H1 (cell line): Measurements from ENCODE around the gene SMARCA4. TPM values are rescaled to one million over a fixed set of nuclear protein-coding genes. Genes with fewer than 3 reads are reported as not detected.

Experiments
- CTCF ChIA-PET: fragments of 300-600 bp; sonication (Branson Sonifier 250); formaldehyde crosslinking; loops from one replicate; lab custom pipeline; 2021; ENCODE audit not compliant: partially characterized antibody; lab: Charles Lee
- POLR2A ChIA-PET: fragments of 300-600 bp; sonication (Branson Sonifier 250); formaldehyde crosslinking; loops from one replicate; lab custom pipeline; 2021; ENCODE audit warnings: inconsistent platforms; ENCODE audit not compliant: partially characterized antibody; lab: Charles Lee
- DNase-seq, 2 experiments: peaks; one replicate each; pipeline versions ENCODE4 v3.0.0 to v3.0.0-alpha.2; 2010 to 2022; ENCODE audit warnings: low spot score in 2 of 2, low read depth in 1 of 2, mixed read lengths in 1 of 2
- FAIRE-seq: peaks from 2 replicates; lab custom pipeline; 2011; peaks lifted over from hg19 to GRCh38; lab: Jason Lieb, UNC
- H2AFZ ChIP-seq: 2 replicates; pipeline ENCODE4 v1.8.1; 2012; ENCODE audit warnings: low read length, inconsistent platforms
- H2AK5ac ChIP-seq: 2 replicates; pipeline ENCODE4 v1.6.1; 2013; ENCODE audit warnings: low read depth, low read length
- H2BK120ac ChIP-seq: replicated peaks from 2 replicates; pipeline ENCODE3; 2013; ENCODE audit warnings: low read depth, low read length, inconsistent platforms
- H2BK12ac ChIP-seq: 2 replicates; pipeline ENCODE4 v1.6.1; 2013; ENCODE audit warnings: low read depth, low read length
- H2BK15ac ChIP-seq: 2 replicates; pipeline ENCODE4 v1.6.1; 2013; ENCODE audit warnings: low read length
- H2BK20ac ChIP-seq: 2 replicates; pipeline ENCODE4 v1.6.1; 2013; ENCODE audit warnings: low read length
- H2BK5ac ChIP-seq: 2 replicates; pipeline ENCODE4 v1.6.1; 2013; ENCODE audit warnings: low read depth, low read length
- H3K14ac ChIP-seq: 2 replicates; pipeline ENCODE4 v1.6.1; 2013; ENCODE audit warnings: inconsistent platforms; ENCODE audit not compliant: insufficient read length
- H3K18ac ChIP-seq: 2 replicates; pipeline ENCODE4 v1.6.1; 2013; ENCODE audit warnings: low read length; ENCODE audit errors: extremely low read depth
- H3K23ac ChIP-seq: 2 replicates; pipeline ENCODE4 v1.6.1; 2013; ENCODE audit warnings: inconsistent platforms; ENCODE audit not compliant: insufficient read length
- H3K23me2 ChIP-seq: 2 replicates; pipeline ENCODE4 v1.6.1; 2013; ENCODE audit warnings: low read depth, low read length
- H3K27ac ChIP-seq: 2 replicates; pipeline ENCODE4 v1.6.1; 2011; ENCODE audit warnings: low read depth, low read length, inconsistent platforms
- H3K27me3 ChIP-seq, 4 experiments: replicated peaks in 1 of 4; 1 replicate in 1 of 4; 2 replicates in 3 of 4; pipeline versions ENCODE4 v1.6.1 to v1.8.1; 2011 to 2013; ENCODE audit warnings: low read length in 3 of 4, mild to moderate bottlenecking in 3 of 4, inconsistent platforms in 2 of 4, mixed read lengths in 2 of 4, moderate library complexity in 1 of 4; ENCODE audit not compliant: control insufficient read depth in 3 of 4, insufficient read depth in 3 of 4; ENCODE audit errors: extremely low read depth in 1 of 4
- H3K36me3 ChIP-seq, 4 experiments: 2 replicates each; pipeline versions ENCODE4 v1.6.1 to v1.8.1; 2011 to 2013; ENCODE audit warnings: mild to moderate bottlenecking in 4 of 4, low read length in 3 of 4, moderate library complexity in 2 of 4, control low read depth in 1 of 4, inconsistent platforms in 1 of 4; ENCODE audit not compliant: insufficient read depth in 4 of 4, control insufficient read depth in 2 of 4
- H3K4ac ChIP-seq: replicated peaks from 2 replicates; pipeline ENCODE3; 2013; ENCODE audit warnings: low read length, low read depth, mixed read lengths, inconsistent platforms; ENCODE audit not compliant: insufficient read length
- H3K4me1 ChIP-seq, 4 experiments: replicated peaks in 1 of 4; 1 replicate in 1 of 4; 2 replicates in 3 of 4; pipeline versions ENCODE4 v1.6.1 to v1.8.1; 2011 to 2013; ENCODE audit warnings: low read length in 3 of 4, inconsistent platforms in 2 of 4, mixed read lengths in 1 of 4; ENCODE audit not compliant: insufficient read depth in 4 of 4, control insufficient read depth in 3 of 4
- H3K4me2 ChIP-seq, 2 experiments: 2 replicates each; pipeline versions ENCODE4 v1.6.1 to v1.8.1; 2011 to 2013; ENCODE audit warnings: low read depth in 2 of 2, low read length in 2 of 2, control low read depth in 1 of 2, inconsistent platforms in 1 of 2, mild to moderate bottlenecking in 1 of 2; ENCODE audit not compliant: insufficient read depth in 1 of 2
- H3K4me3 ChIP-seq, 4 experiments: fragments of 200-600, 300-600 bp in 1 of 4; sonication (generic), shearing (Covaris generic), sonication (Bioruptor Twin) in 1 of 4; 2 replicates each; pipeline versions ENCODE4 v1.5.1 to v1.8.1; 2011 to 2016; ENCODE audit warnings: low read length in 4 of 4, low read depth in 3 of 4, control low read depth in 2 of 4, inconsistent platforms in 2 of 4, mild to moderate bottlenecking in 2 of 4, mixed read lengths in 1 of 4, moderate library complexity in 1 of 4; ENCODE audit not compliant: insufficient read depth in 2 of 4; ENCODE audit errors: extremely low read depth in 1 of 4
- H3K56ac ChIP-seq: replicated peaks from 2 replicates; pipeline ENCODE3; 2013; ENCODE audit warnings: low read depth, mild to moderate bottlenecking, mixed read lengths, low read length, inconsistent platforms; ENCODE audit not compliant: insufficient read length
- H3K79me1 ChIP-seq: 2 replicates; pipeline ENCODE4 v1.6.1; 2013; ENCODE audit warnings: low read depth, low read length, control low read depth
- H3K79me2 ChIP-seq, 2 experiments: 2 replicates each; pipeline versions ENCODE4 v1.6.1 to v1.8.1; 2012 to 2013; ENCODE audit warnings: low read length in 2 of 2, mild to moderate bottlenecking in 2 of 2, inconsistent platforms in 1 of 2; ENCODE audit not compliant: insufficient read depth in 2 of 2, control insufficient read depth in 1 of 2
- H3K9ac ChIP-seq, 4 experiments: replicated peaks in 1 of 4; 1 replicate in 1 of 4; 2 replicates in 3 of 4; pipeline versions ENCODE4 v1.6.1 to v1.8.1; 2011 to 2013; ENCODE audit warnings: low read depth in 3 of 4, low read length in 3 of 4, control low read depth in 2 of 4, mild to moderate bottlenecking in 2 of 4, moderate library complexity in 2 of 4, inconsistent platforms in 1 of 4; ENCODE audit errors: extremely low read depth in 1 of 4
- H3K9me3 ChIP-seq, 2 experiments: 2 replicates each; pipeline versions ENCODE4 v1.6.1 to v1.8.1; 2012 to 2013; ENCODE audit warnings: mild to moderate bottlenecking in 2 of 2, moderate library complexity in 2 of 2, control low read depth in 1 of 2, inconsistent platforms in 1 of 2, low read depth in 1 of 2, low read length in 1 of 2, mixed read lengths in 1 of 2; ENCODE audit not compliant: insufficient read depth in 2 of 2
- H4K20me1 ChIP-seq, 2 experiments: replicated peaks in 1 of 2; 2 replicates each; pipeline versions ENCODE3 to v1.8.1; 2011 to 2013; ENCODE audit warnings: inconsistent platforms in 2 of 2, low read length in 2 of 2, mild to moderate bottlenecking in 1 of 2; ENCODE audit not compliant: insufficient read depth in 2 of 2, control insufficient read depth in 1 of 2
- H4K5ac ChIP-seq: 2 replicates; pipeline ENCODE4 v1.6.1; 2013; ENCODE audit warnings: low read length, low read depth, mixed read lengths, inconsistent platforms; ENCODE audit not compliant: insufficient read length
- H4K8ac ChIP-seq: 2 replicates; pipeline ENCODE4 v1.8.0; 2013; ENCODE audit warnings: mild to moderate bottlenecking, moderate library complexity, low read length, inconsistent platforms; ENCODE audit not compliant: insufficient read depth; ENCODE audit errors: extremely low read depth
- H4K91ac ChIP-seq: replicated peaks from 2 replicates; pipeline ENCODE3; 2013; ENCODE audit warnings: low read length, mixed read lengths, inconsistent platforms; ENCODE audit not compliant: insufficient read length
- ASH2L ChIP-seq: fragments of 200-600, 300-600 bp; sonication (generic); IDR thresholded peaks from one replicate; pipeline ENCODE4 v1.7.1; 2017; ENCODE audit warnings: low read length
- ATF2 ChIP-seq: IDR thresholded peaks from 2 replicates; pipeline ENCODE4 v1.6.1; 2012; ENCODE audit warnings: low read length, inconsistent platforms
- CHD1 ChIP-seq: IDR thresholded peaks from 2 replicates; pipeline ENCODE4 v1.6.1; 2012; ENCODE audit warnings: low read depth, low read length, improper control_type of control experiment
- GABPA ChIP-seq: IDR thresholded peaks from 2 replicates; pipeline ENCODE4 v1.6.1; 2011; ENCODE audit warnings: mild to moderate bottlenecking, low read length, moderate library complexity, borderline replicate concordance; ENCODE audit not compliant: insufficient read depth
- JUN ChIP-seq: IDR thresholded peaks from 2 replicates; pipeline ENCODE4 v1.6.1; 2011; ENCODE audit warnings: low read depth, mild to moderate bottlenecking, improper control_type of control experiment, low read length
- POU5F1 ChIP-seq: IDR thresholded peaks from 2 replicates; pipeline ENCODE4 v1.6.1; 2011; ENCODE audit warnings: low read depth, mild to moderate bottlenecking, low read length, moderate library complexity
- TAF7 ChIP-seq: optimal IDR thresholded peaks from 2 replicates; pipeline ENCODE3; 2011; ENCODE audit warnings: low read depth, mild to moderate bottlenecking, inconsistent platforms, low read length, moderate library complexity, borderline replicate concordance
- TBP ChIP-seq: IDR thresholded peaks from 2 replicates; pipeline ENCODE4 v1.6.1; 2011; ENCODE audit warnings: low read depth, low read length, improper control_type of control experiment
- WGBS, 2 experiments: shearing (Covaris generic) in 1 of 2; methylation state at CpG; one replicate each; pipeline versions ENCODE4 v1.1.6 to v1.1.7; 2013 to 2015; ENCODE audit warnings: low lambda C conversion rate in 2 of 2, mixed read lengths in 2 of 2, inconsistent platforms in 1 of 2, low coverage in 1 of 2, missing lambda C conversion rate in 1 of 2; ENCODE audit not compliant: insufficient replicate concordance in 2 of 2, insufficient coverage in 1 of 2, insufficient read length in 1 of 2; ENCODE audit errors: extremely low coverage in 1 of 2, missing lambda C conversion rate in 1 of 2; 5-methylcytosine and 5-hydroxymethylcytosine counted together
- polyA plus RNA-seq, 7 experiments: library from polyadenylated mRNA; depleted of rRNA in 3 of 7; stranded (reverse) in 5 of 7; unstranded in 2 of 7; fragments of >200 nt in 5 of 7; fragments of 200-250 nt in 2 of 7; gene quantifications; 1 replicate in 5 of 7; 2 replicates in 1 of 7; 4 replicates in 1 of 7; pipeline versions ENCODE4 v1.2.1 to v1.2.3, GENCODE V29; 2011 to 2013; ENCODE audit warnings: missing spikeins in 2 of 7, mixed read lengths in 2 of 7
- total RNA-seq: library from RNA; stranded (reverse); fragmentation: NEBNext Ultra II Directional; extraction: Animal tissue kit (Norgen Biotek cat#: 25700); gene quantifications from 2 replicates; pipeline ENCODE4 v1.2.1, GENCODE V29; 2021

The SMARCA4 gene
- total and polyA plus RNA-seq, 2 of the 8 experiments (the other 6 are each of a cell fraction or from before 2014, with no cell fraction given): 86.4 to 263 TPM

GRCh38 chr19:11038511-11038910 lies 77.7 kb downstream of the SMARCA4 start:
- Histone ChIP-seq H2BK12ac (no peak overlapping the region), H3K56ac (no peak overlapping the region), H2BK15ac (no peak overlapping the region), H3K14ac (no peak overlapping the region), H3K27ac (no peak overlapping the region), H4K20me1 (peaks cover 0 to 6% of the 10 kb centered on the region in 2 experiments), H3K4ac (no peak overlapping the region), H3K79me2 (no peaks in the 10 kb centered on the region), H4K8ac (no peak overlapping the region), H3K27me3 (no peaks in the 10 kb centered on the region), H3K9ac (no peak overlapping the region), H3K36me3 (peaks cover 38 to 61% (median 52%) of the 10 kb centered on the region in 4 experiments), H3K79me1 (peaks cover 5% of the 10 kb centered on the region), H2AK5ac (no peak overlapping the region), H2AFZ (no peak overlapping the region), H2BK120ac (no peak overlapping the region), H2BK5ac (no peak overlapping the region), H3K9me3 (no peaks in the 10 kb centered on the region), H3K4me2 (no peak overlapping the region), H4K91ac (no peak overlapping the region), H2BK20ac (no peak overlapping the region), H3K4me1 (no peaks in the 10 kb centered on the region), H3K4me3 (no peak overlapping the region), H4K5ac (no peak overlapping the region), H3K23ac (no peak overlapping the region), H3K23me2 (no peaks in the 10 kb centered on the region), H3K18ac (no peak overlapping the region)
- POLR2A ChIA-PET: interaction anchor here (1.1 kb wide), 1 partner anchor 10 kb away, joined by 3 read pairs; no protein-coding TSS in a partner anchor
- DNase-seq: no peak
- CTCF ChIA-PET: interaction anchor here (0.9 to 1.3 kb wide), 3 partner anchors 11 to 97 kb away, joined by 3 to 4 read pairs (median 3); no protein-coding TSS in a partner anchor
- 92% methylated on average over 4 of the region's 4 CpGs; no CpG with 5 or more reads in 1 of the 2 experiments for WGBS, 2 experiments
- TF ChIP-seq TBP (no peak), POU5F1 (no peak), CHD1 (no peak), GABPA (no peak), ATF2 (no peak), ASH2L (no peak), JUN (no peak), TAF7 (no peak)
- FAIRE-seq: no peak
